Peyer's patch (tissue), 4 donors: ENCODE measurements around the gene TAS2R1. TPM values are rescaled to one million over a fixed set of nuclear protein-coding genes. Genes with fewer than 3 reads are reported as not detected.

Experiments
- DNase-seq, 3 donors: peaks; one replicate each; pipeline ENCODE4 v3.0.0-alpha.2; 2017 to 2019
- H3K27ac ChIP-seq, 4 donors: fragments of 200-600 bp; sonication (generic); one replicate each; pipeline ENCODE4 v1.5.1; 2016 to 2019
- H3K27me3 ChIP-seq, 2 donors: fragments of 200-600 bp; sonication (generic); one replicate each; pipeline ENCODE4 v1.5.1; 2019
- H3K36me3 ChIP-seq, 3 donors: fragments of 200-600 bp; sonication (generic); one replicate each; pipeline ENCODE4 v1.5.1; 2016 to 2019
- H3K4me1 ChIP-seq, 4 donors: fragments of 200-600 bp; sonication (generic); one replicate each; pipeline ENCODE4 v1.5.1; 2016 to 2019
- H3K4me3 ChIP-seq, 4 donors: fragments of 200-600 bp; sonication (generic); 1 replicate in 3 of 4; 2 replicates in 1 of 4; pipeline ENCODE4 v1.5.1; 2016 to 2019; ENCODE audit warnings: mild to moderate bottlenecking in 1 of 4
- H3K9me3 ChIP-seq, 4 donors: fragments of 200-600 bp; sonication (generic); one replicate each; pipeline ENCODE4 v1.5.1; 2016 to 2019; ENCODE audit warnings: mild to moderate bottlenecking in 1 of 4
- CTCF ChIP-seq, 6 experiments: fragments of 450-650 bp in 4 of 6; fragments of 200-600 bp in 2 of 6; sonication (generic) in 1 of 6; IDR thresholded peaks; one replicate each; pipeline ENCODE4 v1.5.1; 2017 to 2019; ENCODE audit warnings: antibody characterized with exemption in 6 of 6, mild to moderate bottlenecking in 3 of 6, moderate library complexity in 1 of 6
- POLR2A ChIP-seq, 2 donors: fragments of 450-650 bp; IDR thresholded peaks; one replicate each; pipeline ENCODE4 v1.5.1; 2017; ENCODE audit warnings: antibody characterized with exemption in 2 of 2, mild to moderate bottlenecking in 2 of 2, moderate library complexity in 2 of 2
- total RNA-seq, 4 donors: library from RNA; depleted of rRNA; stranded (reverse); fragments of >200 nt; gene quantifications; one replicate each; pipeline ENCODE4 v1.1.0, GENCODE V29; 2016

Gene TAS2R1
- total RNA-seq, 4 donors from 2014 or later: not detected

- Histone ChIP-seq H3K36me3 (no peaks in the 10 kb centered on the region), H3K4me3 (no peak overlapping the region), H3K27me3 (no peaks in the 10 kb centered on the region), H3K27ac (no peak overlapping the region), H3K9me3 (no peaks in the 10 kb centered on the region), H3K4me1 (no peaks in the 10 kb centered on the region)
- DNase-seq: no peak
- no peak for TF ChIP-seq CTCF (IDR thresholded peaks at IDR 0.05)
- TF ChIP-seq POLR2A (IDR thresholded peaks at IDR 0.05): no peak
These were observed 14.8 kb downstream of the TAS2R1 start for GRCh38 chr5:9615331-9615730.

- no peaks in the 10 kb centered on the region for H3K9me3 ChIP-seq
- H3K27ac ChIP-seq: no peak overlapping the region
- H3K36me3 ChIP-seq: no peaks in the 10 kb centered on the region
- DNase-seq: no peak
- H3K4me3 ChIP-seq: no peak overlapping the region
- TF ChIP-seq CTCF (IDR thresholded peaks at IDR 0.05) (no peak), POLR2A (IDR thresholded peaks at IDR 0.05) (no peak)
- H3K4me1 ChIP-seq: no peaks in the 10 kb centered on the region
- H3K27me3 ChIP-seq: no peaks in the 10 kb centered on the region
These were observed 16.8 kb downstream of the TAS2R1 start for GRCh38 chr5:9613360-9613759.

GRCh38 chr5:9610969-9611368 is 19.2 kb downstream of the TAS2R1 start:
- no peak for DNase-seq
- Histone ChIP-seq H3K27ac (no peak overlapping the region), H3K27me3 (no peaks in the 10 kb centered on the region), H3K4me3 (no peak overlapping the region), H3K36me3 (no peaks in the 10 kb centered on the region), H3K4me1 (no peaks in the 10 kb centered on the region), H3K9me3 (no peaks in the 10 kb centered on the region)
- TF ChIP-seq POLR2A (IDR thresholded peaks at IDR 0.05) (no peak), CTCF (IDR thresholded peaks at IDR 0.05) (no peak)

GRCh38 chr5:9610364-9610763 is 19.8 kb downstream of the TAS2R1 start:
- Histone ChIP-seq H3K4me1 (no peaks in the 10 kb centered on the region), H3K9me3 (no peaks in the 10 kb centered on the region), H3K4me3 (no peak overlapping the region), H3K36me3 (no peaks in the 10 kb centered on the region), H3K27me3 (no peaks in the 10 kb centered on the region), H3K27ac (no peak overlapping the region)
- no peak for TF ChIP-seq POLR2A (IDR thresholded peaks at IDR 0.05)
- TF ChIP-seq CTCF (IDR thresholded peaks at IDR 0.05): no peak
- DNase-seq: no peak

- Histone ChIP-seq H3K27me3 (no peaks in the 10 kb centered on the region), H3K4me3 (no peak overlapping the region), H3K36me3 (no peaks in the 10 kb centered on the region), H3K4me1 (no peaks in the 10 kb centered on the region), H3K27ac (no peak overlapping the region), H3K9me3 (no peaks in the 10 kb centered on the region)
- no peak for DNase-seq
- no peak for TF ChIP-seq POLR2A (IDR thresholded peaks at IDR 0.05)
- TF ChIP-seq CTCF (IDR thresholded peaks at IDR 0.05): no peak
These were observed 22.1 kb downstream of the TAS2R1 start for GRCh38 chr5:9608093-9608492.
